Measurements from ENCODE around the gene HRG.

HRG gene

DNA sequence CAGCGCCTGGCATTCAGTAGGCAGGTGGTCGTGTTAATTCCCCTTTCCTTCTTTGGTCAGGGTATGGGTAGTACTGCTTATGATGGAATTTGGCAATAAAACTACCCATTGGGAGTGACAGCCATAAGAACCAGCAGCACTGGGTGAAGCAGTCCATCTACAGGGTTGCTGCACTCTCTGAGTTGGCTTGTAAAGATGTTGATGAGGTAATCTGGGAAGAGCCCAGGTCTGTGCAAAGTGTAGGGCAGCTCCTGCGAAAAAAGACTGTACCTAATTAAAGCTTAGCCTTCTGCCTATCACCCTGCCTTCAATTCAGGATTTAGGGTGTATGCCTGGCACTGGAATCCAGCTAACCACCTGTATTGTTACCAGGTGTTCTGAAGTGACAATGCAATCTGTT, 30.3 kb upstream of the HRG start:
- H3K36me3 ChIP-seq = no peaks in the 10 kb centered on the region
- no peak overlapping the region for H3K4me3 ChIP-seq (ENCODE audit: low read depth, low read length)
- no peak overlapping the region for H3K27ac ChIP-seq
- H3K9me3 ChIP-seq (ENCODE audit: severe bottlenecking) = no peaks in the 10 kb centered on the region
- peaks cover 5% of the 10 kb centered on the region for H3K27me3 ChIP-seq (ENCODE audit: insufficient read depth, low read depth, severe bottlenecking)
- TF ChIP-seq, protein P1, sequence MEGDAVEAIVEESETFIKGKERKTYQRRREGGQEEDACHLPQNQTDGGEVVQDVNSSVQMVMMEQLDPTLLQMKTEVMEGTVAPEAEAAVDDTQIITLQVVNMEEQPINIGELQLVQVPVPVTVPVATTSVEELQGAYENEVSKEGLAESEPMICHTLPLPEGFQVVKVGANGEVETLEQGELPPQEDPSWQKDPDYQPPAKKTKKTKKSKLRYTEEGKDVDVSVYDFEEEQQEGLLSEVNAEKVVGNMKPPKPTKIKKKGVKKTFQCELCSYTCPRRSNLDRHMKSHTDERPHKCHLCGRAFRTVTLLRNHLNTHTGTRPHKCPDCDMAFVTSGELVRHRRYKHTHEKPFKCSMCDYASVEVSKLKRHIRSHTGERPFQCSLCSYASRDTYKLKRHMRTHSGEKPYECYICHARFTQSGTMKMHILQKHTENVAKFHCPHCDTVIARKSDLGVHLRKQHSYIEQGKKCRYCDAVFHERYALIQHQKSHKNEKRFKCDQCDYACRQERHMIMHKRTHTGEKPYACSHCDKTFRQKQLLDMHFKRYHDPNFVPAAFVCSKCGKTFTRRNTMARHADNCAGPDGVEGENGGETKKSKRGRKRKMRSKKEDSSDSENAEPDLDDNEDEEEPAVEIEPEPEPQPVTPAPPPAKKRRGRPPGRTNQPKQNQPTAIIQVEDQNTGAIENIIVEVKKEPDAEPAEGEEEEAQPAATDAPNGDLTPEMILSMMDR (IDR thresholded peaks at IDR 0.05; ENCODE audit: low read depth, low read length) = no peak
- no peak for DNase-seq

- Histone ChIP-seq H3K9me3 (ENCODE audit: severe bottlenecking) (no peaks in the 10 kb centered on the region), H3K27me3 (ENCODE audit: insufficient read depth, low read depth, severe bottlenecking) (peaks cover 6% of the 10 kb centered on the region), H3K4me3 (ENCODE audit: low read depth, low read length) (no peak overlapping the region), H3K36me3 (no peaks in the 10 kb centered on the region), H3K27ac (no peak overlapping the region)
- TF ChIP-seq, protein P1 (IDR thresholded peaks at IDR 0.05; ENCODE audit: low read depth, low read length) = no peak
- DNase-seq = no peak
These were observed 29.3 kb upstream of the HRG start for GRCh38 chr3:186636536-186636935.

- H3K27ac ChIP-seq = no peak overlapping the region
- TF ChIP-seq, protein P1 (IDR thresholded peaks at IDR 0.05; ENCODE audit: low read depth, low read length) = no peak
- DNase-seq = no peak
- H3K36me3 ChIP-seq = no peaks in the 10 kb centered on the region
- no peak overlapping the region for H3K4me3 ChIP-seq (ENCODE audit: low read depth, low read length)
- H3K9me3 ChIP-seq (ENCODE audit: severe bottlenecking) = no peaks in the 10 kb centered on the region
- H3K27me3 ChIP-seq (ENCODE audit: insufficient read depth, low read depth, severe bottlenecking) = peaks cover 8% of the 10 kb centered on the region
These were observed 28.1 kb upstream of the HRG start for GRCh38 chr3:186637686-186638085.

DNA sequence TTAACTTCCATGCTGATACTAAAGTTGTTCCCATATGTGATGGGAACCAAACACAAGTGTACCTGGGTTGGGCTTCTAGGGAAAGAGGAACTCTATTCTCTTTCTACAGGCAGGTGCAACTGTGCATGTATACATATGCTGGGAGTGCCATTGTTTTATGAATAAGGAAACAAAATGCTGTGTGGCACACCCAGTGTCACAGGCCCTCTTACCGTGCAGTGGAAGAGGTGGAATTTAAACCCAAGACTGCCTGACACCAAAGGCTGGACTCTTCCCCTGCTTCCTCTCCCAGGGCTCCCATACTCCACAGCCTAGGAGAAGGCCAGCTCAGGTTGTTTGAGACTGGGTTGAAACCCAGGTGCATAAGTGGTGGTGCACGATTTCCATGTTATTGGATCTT, 27.6 kb upstream of the HRG start:
- DNase-seq = no peak
- no peaks in the 10 kb centered on the region for H3K9me3 ChIP-seq (ENCODE audit: severe bottlenecking)
- H3K4me3 ChIP-seq (ENCODE audit: low read depth, low read length) = no peak overlapping the region
- TF ChIP-seq, protein P1 (IDR thresholded peaks at IDR 0.05; ENCODE audit: low read depth, low read length) = no peak
- H3K27ac ChIP-seq = no peak overlapping the region
- H3K27me3 ChIP-seq (ENCODE audit: insufficient read depth, low read depth, severe bottlenecking) = peaks cover 8% of the 10 kb centered on the region
- H3K36me3 ChIP-seq = no peaks in the 10 kb centered on the region

DNA sequence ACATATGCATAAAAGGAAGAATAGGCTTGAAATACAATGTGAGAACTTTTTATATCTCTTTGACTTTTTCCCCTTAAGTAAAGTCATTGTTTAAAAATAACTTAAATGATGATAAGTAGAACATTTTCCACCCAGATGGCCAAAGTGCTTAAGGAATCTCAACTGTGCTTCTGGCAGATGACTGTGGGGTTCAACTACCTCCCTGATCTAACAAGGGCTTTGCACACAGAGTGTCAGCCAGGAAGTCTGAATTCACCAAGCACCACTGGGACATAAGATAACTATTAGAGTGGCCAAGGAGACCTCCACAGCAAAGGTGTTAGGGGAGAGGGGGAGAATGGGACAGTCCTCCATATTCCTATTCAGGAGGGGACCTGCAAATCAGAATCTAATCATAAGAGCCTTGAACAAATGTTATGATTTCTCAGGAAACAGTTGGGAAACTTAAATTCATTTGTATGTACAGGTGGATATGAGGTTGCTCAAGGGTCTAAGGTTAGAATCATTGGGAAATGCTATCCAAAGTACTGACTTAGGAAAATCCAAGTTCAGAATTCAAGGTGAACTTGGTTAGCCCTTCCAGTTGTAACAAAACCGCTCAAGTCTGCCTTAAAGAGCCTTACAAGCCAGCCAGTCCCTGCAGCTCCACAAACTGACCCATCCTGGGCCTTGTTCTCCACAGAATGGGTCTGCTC, 25.9 kb upstream of the HRG start, which contains the start of gene FETUB:
Gene FETUB (plus strand): TSS at position 622 of the 695 bp plus-strand sequence. CDS start 62 bp downstream, at position 684.
- Histone ChIP-seq H3K27me3 (ENCODE audit: insufficient read depth, low read depth, severe bottlenecking) (peaks cover 8% of the 10 kb centered on the region), H3K9me3 (ENCODE audit: severe bottlenecking) (no peaks in the 10 kb centered on the region), H3K4me3 (ENCODE audit: low read depth, low read length) (no peak within 1 kb of the TSS), H3K36me3 (no peaks in the 10 kb centered on the region), H3K27ac (no peak within 1 kb of the TSS)
- TF ChIP-seq, protein P1 (IDR thresholded peaks at IDR 0.05; ENCODE audit: low read depth, low read length) = no peak
- no peak for DNase-seq

- no peak for DNase-seq
- H3K27me3 ChIP-seq (ENCODE audit: insufficient read depth, low read depth, severe bottlenecking) = peaks cover 8% of the 10 kb centered on the region
These were observed 25.4 kb upstream of the HRG start for GRCh38 chr3:186640473-186640818.

More at GRCh38 chr3:186640473-186640818, 25.4 kb upstream of the HRG start:
- no peaks in the 10 kb centered on the region for H3K9me3 ChIP-seq (ENCODE audit: severe bottlenecking)
- no peak overlapping the region for H3K4me3 ChIP-seq (ENCODE audit: low read depth, low read length)
- no peak overlapping the region for H3K27ac ChIP-seq
- TF ChIP-seq, protein P1 (IDR thresholded peaks at IDR 0.05; ENCODE audit: low read depth, low read length) = no peak
- H3K36me3 ChIP-seq = no peaks in the 10 kb centered on the region

All from WERI-Rb-1 (cell line).